HEK293 (cell line): Measurements from ENCODE around the gene CNST.

Experiments
- CTCF ChIA-PET: fragments of 350-600 bp; formaldehyde crosslinking; extraction: SDS; loops from one replicate; lab custom pipeline; 2021; ENCODE audit warnings: antibody characterized with exemption; lab: Yijun Ruan, JAX
- POLR2A ChIA-PET: fragments of 300-600 bp; formaldehyde crosslinking; extraction: SDS; loops from one replicate; lab custom pipeline; 2020; ENCODE audit warnings: antibody characterized with exemption, inconsistent platforms; lab: Yijun Ruan, JAX
- H3K27ac ChIP-seq: fragments of 200-500 bp; sonication (Bioruptor generic); 2 replicates; pipeline ENCODE4 v1.5.1; 2014; ENCODE audit warnings: low read depth, low read length, control low read depth, inconsistent platforms; ENCODE audit errors: extremely low read depth
- H3K36me3 ChIP-seq, 2 experiments: fragments of 200-500 bp in 1 of 2; sonication (Bioruptor generic) in 1 of 2; 1 replicate in 1 of 2; 2 replicates in 1 of 2; pipeline ENCODE4 v1.5.1; 2014 to 2017; ENCODE audit warnings: inconsistent platforms in 2 of 2, low read length in 2 of 2; ENCODE audit not compliant: control insufficient read depth in 2 of 2, insufficient read depth in 1 of 2
- H3K4me1 ChIP-seq: fragments of 200-500 bp; sonication (Bioruptor generic); 2 replicates; pipeline ENCODE4 v1.5.1; 2014; ENCODE audit warnings: mild to moderate bottlenecking, low read length, inconsistent platforms; ENCODE audit not compliant: control insufficient read depth, insufficient read depth
- H3K4me3 ChIP-seq: 2 replicates; pipeline ENCODE4 v1.5.1; 2011; ENCODE audit warnings: low read depth, mild to moderate bottlenecking, control low read depth, low read length, moderate library complexity
- H3K9me3 ChIP-seq: fragments of 200-500 bp; sonication (Bioruptor generic); 2 replicates; pipeline ENCODE4 v1.5.1; 2014; ENCODE audit warnings: low read depth, low read length, inconsistent platforms; ENCODE audit not compliant: control insufficient read depth, insufficient read depth
- FEZF1 ChIP-seq: fragments of 450-650 bp; formaldehyde crosslinking; IDR thresholded peaks from 2 replicates; pipeline ENCODE4 v1.5.1; 2016; ENCODE audit warnings: missing biosample characterization, missing genetic modification characterization
- GFI1B ChIP-seq: fragments of 450-650 bp; formaldehyde crosslinking; IDR thresholded peaks from 2 replicates; pipeline ENCODE4 v1.5.1; 2016; ENCODE audit warnings: missing biosample characterization, missing genetic modification characterization
- GLI2 ChIP-seq: fragments of 450-650 bp; formaldehyde crosslinking; IDR thresholded peaks from 2 replicates; pipeline ENCODE4; 2017; ENCODE audit warnings: missing biosample characterization, missing genetic modification characterization, low read depth, borderline replicate concordance
- GLI4 ChIP-seq: fragments of 450-650 bp; formaldehyde crosslinking; IDR thresholded peaks from 2 replicates; pipeline ENCODE4 v1.5.1; 2016; ENCODE audit warnings: missing biosample characterization, missing genetic modification characterization
- HOXA7 ChIP-seq: sonication (generic); formaldehyde crosslinking; IDR thresholded peaks from 2 replicates; pipeline ENCODE4 v1.8.1; 2022; ENCODE audit warnings: missing genetic modification reagents, borderline replicate concordance
- HOXD13 ChIP-seq: sonication (generic); formaldehyde crosslinking; IDR thresholded peaks from 2 replicates; pipeline ENCODE4 v1.8.0; 2022; ENCODE audit warnings: missing genetic modification reagents, borderline replicate concordance
- KLF8 ChIP-seq: fragments of 450-650 bp; formaldehyde crosslinking; IDR thresholded peaks from 2 replicates; pipeline ENCODE4 v1.5.1; 2016; ENCODE audit warnings: missing biosample characterization, missing genetic modification characterization
- SP3 ChIP-seq: fragments of 450-650 bp; formaldehyde crosslinking; IDR thresholded peaks from 2 replicates; pipeline ENCODE4 v1.5.1; 2016; ENCODE audit warnings: missing biosample characterization, missing genetic modification characterization
- TCF7L2 ChIP-seq: IDR thresholded peaks from 2 replicates; pipeline ENCODE4 v1.6.1; 2011; ENCODE audit warnings: low read depth, mild to moderate bottlenecking, inconsistent platforms, low read length, moderate library complexity, borderline replicate concordance
- YY2 ChIP-seq: fragments of 450-650 bp; formaldehyde crosslinking; IDR thresholded peaks from 2 replicates; pipeline ENCODE4 v1.5.1; 2016; ENCODE audit warnings: missing biosample characterization, missing genetic modification characterization
- ZBTB48 ChIP-seq: fragments of 450-650 bp; formaldehyde crosslinking; IDR thresholded peaks from 2 replicates; pipeline ENCODE4 v1.5.1; 2016; ENCODE audit warnings: missing biosample characterization, missing genetic modification characterization
- ZFP37 ChIP-seq: fragments of 450-650 bp; formaldehyde crosslinking; IDR thresholded peaks from 2 replicates; pipeline ENCODE4 v1.5.1; 2016; ENCODE audit warnings: missing biosample characterization, missing genetic modification characterization
- ZNF112 ChIP-seq: fragments of 450-650 bp; formaldehyde crosslinking; IDR thresholded peaks from 2 replicates; pipeline ENCODE4 v1.5.0; 2017; ENCODE audit warnings: missing biosample characterization, missing genetic modification characterization
- ZNF16 ChIP-seq: fragments of 450-650 bp; formaldehyde crosslinking; IDR thresholded peaks from 2 replicates; pipeline ENCODE4 v1.5.1; 2016; ENCODE audit warnings: low read depth, missing biosample characterization, missing genetic modification characterization
- ZNF23 ChIP-seq: fragments of 450-650 bp; formaldehyde crosslinking; IDR thresholded peaks from 2 replicates; pipeline ENCODE4 v1.5.1; 2016; ENCODE audit warnings: missing biosample characterization, missing genetic modification characterization, borderline replicate concordance
- ZNF302 ChIP-seq: fragments of 450-650 bp; formaldehyde crosslinking; IDR thresholded peaks from 2 replicates; pipeline ENCODE4 v1.5.1; 2016; ENCODE audit warnings: missing biosample characterization, missing genetic modification characterization, low read depth
- ZNF341 ChIP-seq: fragments of 450-650 bp; formaldehyde crosslinking; IDR thresholded peaks from 2 replicates; pipeline ENCODE4; 2016; ENCODE audit warnings: low read depth, missing biosample characterization, missing genetic modification characterization
- ZNF549 ChIP-seq: fragments of 450-650 bp; IDR thresholded peaks from 2 replicates; pipeline ENCODE4 v1.5.1; 2018; ENCODE audit warnings: missing biosample characterization, missing genetic modification characterization, mild to moderate bottlenecking, inconsistent platforms, moderate library complexity
- ZNF571 ChIP-seq: fragments of 450-650 bp; formaldehyde crosslinking; IDR thresholded peaks from 2 replicates; pipeline ENCODE4 v1.5.0; 2017; ENCODE audit warnings: missing biosample characterization, missing genetic modification characterization
- ZNF585B ChIP-seq: fragments of 450-650 bp; formaldehyde crosslinking; IDR thresholded peaks from 2 replicates; pipeline ENCODE4 v1.5.1; 2016; ENCODE audit warnings: missing biosample characterization, missing genetic modification characterization
- ZNF792 ChIP-seq: fragments of 450-650 bp; formaldehyde crosslinking; IDR thresholded peaks from 2 replicates; pipeline ENCODE4 v1.5.1; 2016; ENCODE audit warnings: missing biosample characterization, missing genetic modification characterization
- TF ChIP-seq, protein P1 (sequence below): fragments of 450-650 bp; formaldehyde crosslinking; IDR thresholded peaks from 2 replicates; pipeline ENCODE4 v1.5.1; 2016; ENCODE audit warnings: missing biosample characterization, missing genetic modification characterization
- TF ChIP-seq, protein P2 (sequence below): fragments of 450-650 bp; formaldehyde crosslinking; IDR thresholded peaks from 2 replicates; pipeline ENCODE4 v1.5.1; 2016; ENCODE audit warnings: missing biosample characterization, missing genetic modification characterization
- TF ChIP-seq, protein P3 (sequence below): fragments of 450-650 bp; formaldehyde crosslinking; IDR thresholded peaks from 2 replicates; pipeline ENCODE4 v1.5.1; 2016; ENCODE audit warnings: missing biosample characterization, missing genetic modification characterization
- TF ChIP-seq, protein P4 (sequence below): fragments of 450-650 bp; formaldehyde crosslinking; IDR thresholded peaks from 2 replicates; pipeline ENCODE4 v1.5.1; 2016; ENCODE audit warnings: missing biosample characterization, missing genetic modification characterization

The CNST gene

DNA sequence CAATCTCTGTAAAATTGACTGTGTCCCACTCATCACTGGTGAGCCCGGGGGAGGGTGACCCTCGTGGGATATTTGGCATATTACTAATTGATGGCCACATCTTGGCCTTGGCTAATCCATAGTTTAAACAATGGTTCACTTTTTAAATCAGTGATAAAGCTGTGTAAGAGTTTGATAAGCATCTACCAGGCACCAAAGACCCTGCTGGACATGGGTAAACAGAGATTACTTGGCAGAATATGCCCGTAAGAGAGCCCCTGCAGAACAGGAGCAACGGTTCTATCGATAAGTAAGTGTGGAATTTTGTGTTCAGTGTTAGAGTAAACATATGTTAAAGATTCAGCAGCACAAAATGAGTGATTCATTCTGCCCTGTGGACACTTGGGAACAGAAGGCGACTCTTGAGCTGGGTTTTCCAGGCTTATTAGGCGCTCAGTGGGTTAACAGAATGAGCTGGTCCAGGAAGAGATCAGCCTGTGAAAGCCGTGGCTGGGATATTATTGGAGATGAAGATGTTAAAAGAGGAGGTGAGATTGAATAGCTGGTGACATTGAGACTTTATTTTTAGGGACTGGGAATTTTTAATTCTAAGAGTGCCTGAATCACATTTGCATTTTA, 55.9 kb downstream of the CNST start (continued):
- TF ChIP-seq, protein P1, sequence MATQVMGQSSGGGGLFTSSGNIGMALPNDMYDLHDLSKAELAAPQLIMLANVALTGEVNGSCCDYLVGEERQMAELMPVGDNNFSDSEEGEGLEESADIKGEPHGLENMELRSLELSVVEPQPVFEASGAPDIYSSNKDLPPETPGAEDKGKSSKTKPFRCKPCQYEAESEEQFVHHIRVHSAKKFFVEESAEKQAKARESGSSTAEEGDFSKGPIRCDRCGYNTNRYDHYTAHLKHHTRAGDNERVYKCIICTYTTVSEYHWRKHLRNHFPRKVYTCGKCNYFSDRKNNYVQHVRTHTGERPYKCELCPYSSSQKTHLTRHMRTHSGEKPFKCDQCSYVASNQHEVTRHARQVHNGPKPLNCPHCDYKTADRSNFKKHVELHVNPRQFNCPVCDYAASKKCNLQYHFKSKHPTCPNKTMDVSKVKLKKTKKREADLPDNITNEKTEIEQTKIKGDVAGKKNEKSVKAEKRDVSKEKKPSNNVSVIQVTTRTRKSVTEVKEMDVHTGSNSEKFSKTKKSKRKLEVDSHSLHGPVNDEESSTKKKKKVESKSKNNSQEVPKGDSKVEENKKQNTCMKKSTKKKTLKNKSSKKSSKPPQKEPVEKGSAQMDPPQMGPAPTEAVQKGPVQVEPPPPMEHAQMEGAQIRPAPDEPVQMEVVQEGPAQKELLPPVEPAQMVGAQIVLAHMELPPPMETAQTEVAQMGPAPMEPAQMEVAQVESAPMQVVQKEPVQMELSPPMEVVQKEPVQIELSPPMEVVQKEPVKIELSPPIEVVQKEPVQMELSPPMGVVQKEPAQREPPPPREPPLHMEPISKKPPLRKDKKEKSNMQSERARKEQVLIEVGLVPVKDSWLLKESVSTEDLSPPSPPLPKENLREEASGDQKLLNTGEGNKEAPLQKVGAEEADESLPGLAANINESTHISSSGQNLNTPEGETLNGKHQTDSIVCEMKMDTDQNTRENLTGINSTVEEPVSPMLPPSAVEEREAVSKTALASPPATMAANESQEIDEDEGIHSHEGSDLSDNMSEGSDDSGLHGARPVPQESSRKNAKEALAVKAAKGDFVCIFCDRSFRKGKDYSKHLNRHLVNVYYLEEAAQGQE (tag by site-specific recombination): no peak
- TF ChIP-seq FEZF1 (tag by site-specific recombination) (no peak), ZNF302 (no peak), YY2 (tag by site-specific recombination) (no peak), ZNF341 (tag by site-specific recombination) (no peak), KLF8 (no peak), ZNF571 (no peak), GLI4 (tag by site-specific recombination) (no peak), TCF7L2 (no peak), ZNF112 (no peak), HOXA7 (CRISPR knock-in tag) (no peak), GFI1B (tag by site-specific recombination) (no peak), HOXD13 (CRISPR knock-in tag) (no peak), ZNF549 (tag by site-specific recombination) (no peak)
- TF ChIP-seq, protein P2, sequence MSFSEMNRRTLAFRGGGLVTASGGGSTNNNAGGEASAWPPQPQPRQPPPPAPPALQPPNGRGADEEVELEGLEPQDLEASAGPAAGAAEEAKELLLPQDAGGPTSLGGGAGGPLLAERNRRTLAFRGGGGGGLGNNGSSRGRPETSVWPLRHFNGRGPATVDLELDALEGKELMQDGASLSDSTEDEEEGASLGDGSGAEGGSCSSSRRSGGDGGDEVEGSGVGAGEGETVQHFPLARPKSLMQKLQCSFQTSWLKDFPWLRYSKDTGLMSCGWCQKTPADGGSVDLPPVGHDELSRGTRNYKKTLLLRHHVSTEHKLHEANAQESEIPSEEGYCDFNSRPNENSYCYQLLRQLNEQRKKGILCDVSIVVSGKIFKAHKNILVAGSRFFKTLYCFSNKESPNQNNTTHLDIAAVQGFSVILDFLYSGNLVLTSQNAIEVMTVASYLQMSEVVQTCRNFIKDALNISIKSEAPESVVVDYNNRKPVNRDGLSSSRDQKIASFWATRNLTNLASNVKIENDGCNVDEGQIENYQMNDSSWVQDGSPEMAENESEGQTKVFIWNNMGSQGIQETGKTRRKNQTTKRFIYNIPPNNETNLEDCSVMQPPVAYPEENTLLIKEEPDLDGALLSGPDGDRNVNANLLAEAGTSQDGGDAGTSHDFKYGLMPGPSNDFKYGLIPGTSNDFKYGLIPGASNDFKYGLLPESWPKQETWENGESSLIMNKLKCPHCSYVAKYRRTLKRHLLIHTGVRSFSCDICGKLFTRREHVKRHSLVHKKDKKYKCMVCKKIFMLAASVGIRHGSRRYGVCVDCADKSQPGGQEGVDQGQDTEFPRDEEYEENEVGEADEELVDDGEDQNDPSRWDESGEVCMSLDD: no peak
- TF ChIP-seq, protein P3, sequence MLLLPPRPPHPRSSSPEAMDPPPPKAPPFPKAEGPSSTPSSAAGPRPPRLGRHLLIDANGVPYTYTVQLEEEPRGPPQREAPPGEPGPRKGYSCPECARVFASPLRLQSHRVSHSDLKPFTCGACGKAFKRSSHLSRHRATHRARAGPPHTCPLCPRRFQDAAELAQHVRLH: no peak
- TF ChIP-seq, all 188 proteins: peak for 0

DNA sequence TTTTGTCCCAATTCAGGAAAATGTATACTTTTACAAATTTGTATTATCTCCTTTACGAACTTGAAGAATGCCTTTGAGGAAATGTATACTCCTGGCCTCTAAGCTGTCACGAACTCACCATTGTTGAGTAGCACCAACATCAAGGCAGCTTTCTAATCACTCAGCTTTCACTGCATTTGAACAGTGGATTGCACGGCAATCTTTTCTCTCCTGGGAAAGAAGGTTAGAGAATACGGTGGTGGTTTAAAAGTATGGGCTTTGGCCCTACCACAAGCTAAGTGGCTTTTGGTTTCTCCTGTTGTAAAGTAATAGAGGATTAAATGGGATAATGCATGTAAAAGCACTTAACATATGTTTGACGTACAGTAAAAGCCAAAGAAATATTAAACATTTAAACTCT, 57.8 kb downstream of the CNST start:
- ChIA-PET CTCF (interaction anchor here (0.5 kb wide), 1 partner anchor 10 kb away, joined by 3 read pairs; no protein-coding TSS in a partner anchor), POLR2A (no interaction called here)
- peaks cover 0 to 5% of the 10 kb centered on the region in 2 experiments; a peak in 1 of 3 replicates for H3K36me3 ChIP-seq
- no peaks in the 10 kb centered on the region for H3K4me1 ChIP-seq
- no peaks in the 10 kb centered on the region for H3K9me3 ChIP-seq
- H3K27ac ChIP-seq: no peak overlapping the region
- H3K4me3 ChIP-seq: no peak overlapping the region
- TF ChIP-seq ZFP37 (tag by site-specific recombination) (no peak), ZNF23 (tag by site-specific recombination) (no peak), ZBTB48 (tag by site-specific recombination) (no peak), SP3 (tag by site-specific recombination) (no peak), ZNF16 (tag by site-specific recombination) (no peak), ZNF585B (no peak), GLI2 (no peak), ZNF792 (tag by site-specific recombination) (no peak)
- TF ChIP-seq, protein P4, sequence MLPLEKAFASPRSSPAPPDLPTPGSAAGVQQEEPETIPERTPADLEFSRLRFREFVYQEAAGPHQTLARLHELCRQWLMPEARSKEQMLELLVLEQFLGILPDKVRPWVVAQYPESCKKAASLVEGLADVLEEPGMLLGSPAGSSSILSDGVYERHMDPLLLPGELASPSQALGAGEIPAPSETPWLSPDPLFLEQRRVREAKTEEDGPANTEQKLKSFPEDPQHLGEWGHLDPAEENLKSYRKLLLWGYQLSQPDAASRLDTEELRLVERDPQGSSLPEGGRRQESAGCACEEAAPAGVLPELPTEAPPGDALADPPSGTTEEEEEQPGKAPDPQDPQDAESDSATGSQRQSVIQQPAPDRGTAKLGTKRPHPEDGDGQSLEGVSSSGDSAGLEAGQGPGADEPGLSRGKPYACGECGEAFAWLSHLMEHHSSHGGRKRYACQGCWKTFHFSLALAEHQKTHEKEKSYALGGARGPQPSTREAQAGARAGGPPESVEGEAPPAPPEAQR: no peak
